Endothelial cell of umbilical vein (primary cell): Measurements from ENCODE around the gene TMEM19. TPM values are rescaled to one million over a fixed set of nuclear protein-coding genes. Genes with fewer than 3 reads are reported as not detected.

ENCODE experiments used
- BruUV-seq: library from RNA; stranded (reverse); fragments of 400-500 nt; replicated peaks from 2 replicates; lab custom pipeline; 2021; lab: Mats Ljungman, UMichigan
- CTCF ChIA-PET: fragments of 300-600, 350-600 bp; sonication (Branson Sonifier 250); formaldehyde crosslinking; loops from one replicate; lab custom pipeline; 2021; ENCODE audit warnings: antibody characterized with exemption, inconsistent platforms; lab: Charles Lee
- POLR2A ChIA-PET: fragments of 300-600, 350-600 bp; sonication (Branson Sonifier 250); formaldehyde crosslinking; loops from one replicate; lab custom pipeline; 2021; ENCODE audit warnings: antibody characterized with exemption, inconsistent platforms; lab: Charles Lee
- DNase-seq: peaks from one replicate; pipeline ENCODE4 v3.0.0-alpha.2; 2011; ENCODE audit warnings: low read depth, low spot score
- FAIRE-seq: peaks from 2 replicates; lab custom pipeline; 2011; peaks lifted over from hg19 to GRCh38; lab: Jason Lieb, UNC
- H2AFZ ChIP-seq: 2 replicates; pipeline ENCODE4 v1.6.0; 2012; ENCODE audit warnings: low read depth, low read length, control low read depth, inconsistent platforms
- H3K27ac ChIP-seq: 2 replicates; pipeline ENCODE4 v1.5.1; 2011; ENCODE audit warnings: low read depth, mild to moderate bottlenecking, control low read depth, low read length, moderate library complexity; ENCODE audit not compliant: insufficient read depth
- H3K27me3 ChIP-seq, 2 experiments: 2 replicates each; pipeline versions ENCODE4 v1.6.0 to v1.6.1; 2011; ENCODE audit warnings: low read length in 2 of 2, mixed read lengths in 1 of 2; ENCODE audit not compliant: control insufficient read depth in 2 of 2, insufficient read depth in 2 of 2
- H3K36me3 ChIP-seq, 2 experiments: 2 replicates in 1 of 2; 3 replicates in 1 of 2; pipeline ENCODE4 v1.5.1; 2011; ENCODE audit warnings: low read length in 2 of 2, mild to moderate bottlenecking in 1 of 2, moderate library complexity in 1 of 2; ENCODE audit not compliant: control insufficient read depth in 2 of 2, insufficient read depth in 2 of 2; ENCODE audit errors: extremely low read depth in 1 of 2
- H3K4me1 ChIP-seq: 3 replicates; pipeline ENCODE4 v1.5.1; 2011; ENCODE audit warnings: mild to moderate bottlenecking, low read length; ENCODE audit not compliant: control insufficient read depth, insufficient read depth; ENCODE audit errors: extremely low read depth
- H3K4me2 ChIP-seq: 2 replicates; pipeline ENCODE4 v1.6.1; 2011; ENCODE audit warnings: low read length, control low read depth, mixed read lengths; ENCODE audit not compliant: insufficient read depth
- H3K4me3 ChIP-seq, 3 experiments: fragments of 200-600 bp in 1 of 3; sonication (generic), shearing (Covaris generic) in 1 of 3; replicated peaks in 1 of 3; 2 replicates each; pipeline ENCODE4 v1.5.1; 2011 to 2016; ENCODE audit warnings: control low read depth in 3 of 3, low read length in 3 of 3, mild to moderate bottlenecking in 2 of 3, inconsistent platforms in 1 of 3, low read depth in 1 of 3, moderate library complexity in 1 of 3; ENCODE audit not compliant: insufficient read depth in 1 of 3
- H3K79me2 ChIP-seq: 2 replicates; pipeline ENCODE4 v1.6.0; 2012; ENCODE audit warnings: low read length, inconsistent platforms; ENCODE audit not compliant: control insufficient read depth, insufficient read depth
- H3K9ac ChIP-seq: replicated peaks from 2 replicates; pipeline ENCODE3; 2011; ENCODE audit warnings: low read length, control low read depth; ENCODE audit not compliant: insufficient read depth; ENCODE audit errors: extremely low read depth
- H3K9me1 ChIP-seq: replicated peaks from 3 replicates; pipeline ENCODE4 v1.6.0; 2011; ENCODE audit warnings: mild to moderate bottlenecking, low read length; ENCODE audit not compliant: control insufficient read depth, insufficient read depth; ENCODE audit errors: extremely low read depth
- H3K9me3 ChIP-seq: replicated peaks from 2 replicates; pipeline ENCODE4 v1.5.1; 2012; ENCODE audit warnings: low read length, inconsistent platforms; ENCODE audit not compliant: control insufficient read depth, insufficient read depth
- H4K20me1 ChIP-seq: replicated peaks from 2 replicates; pipeline ENCODE3; 2011; ENCODE audit warnings: mild to moderate bottlenecking, low read length; ENCODE audit not compliant: control insufficient read depth, insufficient read depth; ENCODE audit errors: extremely low read depth
- EZH2 ChIP-seq: IDR thresholded peaks from 2 replicates; pipeline ENCODE4 v1.6.1; 2012; ENCODE audit warnings: borderline replicate concordance, low read depth, mild to moderate bottlenecking, moderate library complexity, low read length, inconsistent platforms; ENCODE audit not compliant: severe bottlenecking
- FOS ChIP-seq: IDR thresholded peaks from 2 replicates; pipeline ENCODE4 v1.6.1; 2011; ENCODE audit warnings: mild to moderate bottlenecking, low read length, moderate library complexity, borderline replicate concordance; ENCODE audit not compliant: insufficient read depth
- GATA2 ChIP-seq: IDR thresholded peaks from 2 replicates; pipeline ENCODE4 v1.7.0; 2011; ENCODE audit warnings: low read depth, mild to moderate bottlenecking, moderate library complexity, mixed read lengths, low read length; ENCODE audit not compliant: insufficient read length, insufficient read depth
- JUN ChIP-seq: IDR thresholded peaks from 2 replicates; pipeline ENCODE4 v1.6.1; 2011; ENCODE audit warnings: borderline replicate concordance, low read depth; ENCODE audit not compliant: insufficient read length, insufficient read depth
- MYC ChIP-seq: IDR thresholded peaks from one replicate; pipeline ENCODE4 v1.6.1; 2011; ENCODE audit warnings: mild to moderate bottlenecking, low read depth, low read length
- POLR2A ChIP-seq: IDR thresholded peaks from 2 replicates; pipeline ENCODE4 v1.6.1; 2012; ENCODE audit warnings: low read depth, mild to moderate bottlenecking, control low read depth, low read length
- POLR2AphosphoS5 ChIP-seq: IDR thresholded peaks from 2 replicates; pipeline ENCODE4 v1.6.1; 2012; ENCODE audit warnings: low read depth, mild to moderate bottlenecking, control low read depth, low read length, moderate library complexity; ENCODE audit not compliant: insufficient read depth
- dilution Hi-C: fragments of 300-500 bp; cut with MboI; formaldehyde crosslinking; loops from one replicate; pipeline ENCODE4 v1.15.0; 2019; ENCODE audit warnings: low sequenced_read_pairs; ENCODE audit not compliant: extremely low pct_ligation_motif_present
- intact Hi-C: fragments of 100-400 bp; cut with micrococcal nuclease; formaldehyde crosslinking; loops from one replicate; pipeline ENCODE4 v1.10.0; 2022
- polyA plus RNA-seq, 4 experiments: library from polyadenylated mRNA; depleted of rRNA in 3 of 4; stranded (reverse) in 3 of 4; unstranded in 1 of 4; fragments of >200 nt; gene quantifications; 2 replicates each; pipeline versions ENCODE4 v1.2.1 to v1.2.3, GENCODE V29; 2011 to 2012; ENCODE audit warnings: missing spikeins in 1 of 4
- total RNA-seq: library from RNA; stranded (reverse); gene quantifications from 2 replicates; pipeline ENCODE4 v1.2.3, GENCODE V29; 2021
- TF ChIP-seq, protein P1 (sequence below): IDR thresholded peaks from 2 replicates; pipeline ENCODE4 v1.6.1; 2011; ENCODE audit not compliant: insufficient read depth, insufficient read length
- TF ChIP-seq, protein P2 (sequence below), 2 donors: IDR thresholded peaks; 1 replicate in 1 of 2; 2 replicates in 1 of 2; pipeline ENCODE4 v1.5.1; 2011; ENCODE audit warnings: low read length in 2 of 2, mild to moderate bottlenecking in 2 of 2, moderate library complexity in 2 of 2, control low read depth in 1 of 2, inconsistent platforms in 1 of 2, low read depth in 1 of 2; ENCODE audit not compliant: insufficient read depth in 1 of 2; ENCODE audit errors: extremely low read depth in 1 of 2

TMEM19 gene
- total and polyA plus RNA-seq, 2 donors (not counting 3 experiments of a cell fraction or from before 2014, with no cell fraction given): 20.4 to 23.8 TPM

DNA sequence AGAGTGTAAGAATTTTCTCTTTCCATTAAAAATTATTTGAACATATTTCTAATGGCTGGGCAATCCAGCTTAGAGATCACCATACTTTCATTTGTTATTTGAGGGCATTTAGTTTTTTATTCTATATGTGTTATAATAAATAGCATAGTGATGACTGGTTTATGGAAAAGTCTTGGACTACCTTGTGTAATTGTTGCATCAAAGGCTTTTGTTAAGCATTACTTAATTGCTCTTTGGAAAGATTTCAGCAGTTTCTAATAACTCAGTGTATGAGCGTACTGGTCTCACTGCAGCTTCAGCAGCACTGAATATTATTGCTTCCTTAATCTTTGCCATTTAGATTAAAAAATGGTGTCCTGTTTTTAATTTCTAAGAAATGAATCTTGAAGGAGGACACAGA lies 22.8 kb downstream of the TMEM19 start:
- FAIRE-seq: no peak
- ChIA-PET POLR2A (no interaction called here), CTCF (interaction anchor here (0.7 to 1.3 kb wide), 2 partner anchors 12 to 38 kb away, joined by 3 to 4 read pairs; no protein-coding TSS in a partner anchor)

More for the DNA sequence above, 22.8 kb downstream of the TMEM19 start:
- H3K9me3 ChIP-seq: no peaks in the 10 kb centered on the region
- no peak for DNase-seq
- TF ChIP-seq MYC: no peak
- TF ChIP-seq EZH2: no peak
- TF ChIP-seq GATA2: no peak
- TF ChIP-seq FOS: no peak
- no peak for TF ChIP-seq POLR2AphosphoS5
- TF ChIP-seq JUN: no peak
- no peak for TF ChIP-seq POLR2A
- TF ChIP-seq, protein P1, sequence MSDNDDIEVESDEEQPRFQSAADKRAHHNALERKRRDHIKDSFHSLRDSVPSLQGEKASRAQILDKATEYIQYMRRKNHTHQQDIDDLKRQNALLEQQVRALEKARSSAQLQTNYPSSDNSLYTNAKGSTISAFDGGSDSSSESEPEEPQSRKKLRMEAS: no peak
- TF ChIP-seq, protein P2, sequence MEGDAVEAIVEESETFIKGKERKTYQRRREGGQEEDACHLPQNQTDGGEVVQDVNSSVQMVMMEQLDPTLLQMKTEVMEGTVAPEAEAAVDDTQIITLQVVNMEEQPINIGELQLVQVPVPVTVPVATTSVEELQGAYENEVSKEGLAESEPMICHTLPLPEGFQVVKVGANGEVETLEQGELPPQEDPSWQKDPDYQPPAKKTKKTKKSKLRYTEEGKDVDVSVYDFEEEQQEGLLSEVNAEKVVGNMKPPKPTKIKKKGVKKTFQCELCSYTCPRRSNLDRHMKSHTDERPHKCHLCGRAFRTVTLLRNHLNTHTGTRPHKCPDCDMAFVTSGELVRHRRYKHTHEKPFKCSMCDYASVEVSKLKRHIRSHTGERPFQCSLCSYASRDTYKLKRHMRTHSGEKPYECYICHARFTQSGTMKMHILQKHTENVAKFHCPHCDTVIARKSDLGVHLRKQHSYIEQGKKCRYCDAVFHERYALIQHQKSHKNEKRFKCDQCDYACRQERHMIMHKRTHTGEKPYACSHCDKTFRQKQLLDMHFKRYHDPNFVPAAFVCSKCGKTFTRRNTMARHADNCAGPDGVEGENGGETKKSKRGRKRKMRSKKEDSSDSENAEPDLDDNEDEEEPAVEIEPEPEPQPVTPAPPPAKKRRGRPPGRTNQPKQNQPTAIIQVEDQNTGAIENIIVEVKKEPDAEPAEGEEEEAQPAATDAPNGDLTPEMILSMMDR (IDR thresholded peaks at IDR 0.05; ENCODE audit: extremely low read depth in 1 of 2, insufficient read depth in 1 of 2, low read depth in 1 of 2, low read length in 2 of 2): no peak
- no peak overlapping the region for H2AFZ ChIP-seq
- no peaks in the 10 kb centered on the region for H3K36me3 ChIP-seq
- no peaks in the 10 kb centered on the region for H4K20me1 ChIP-seq
- no peak overlapping the region for H3K4me3 ChIP-seq
- intact Hi-C loops (no loop called here), dilution Hi-C loops (no loop called here)
- peaks cover 9% of the 10 kb centered on the region for H3K4me1 ChIP-seq
- no peak overlapping the region for H3K27ac ChIP-seq
- H3K9ac ChIP-seq: no peak overlapping the region
- H3K79me2 ChIP-seq: no peaks in the 10 kb centered on the region
- no peaks in the 10 kb centered on the region for H3K27me3 ChIP-seq
- no TSS peak for BruUV-seq
- H3K4me2 ChIP-seq: no peak overlapping the region
- no peaks in the 10 kb centered on the region for H3K9me1 ChIP-seq
